Measurements from ENCODE around the gene C3orf33.

Gene C3orf33, protein sequence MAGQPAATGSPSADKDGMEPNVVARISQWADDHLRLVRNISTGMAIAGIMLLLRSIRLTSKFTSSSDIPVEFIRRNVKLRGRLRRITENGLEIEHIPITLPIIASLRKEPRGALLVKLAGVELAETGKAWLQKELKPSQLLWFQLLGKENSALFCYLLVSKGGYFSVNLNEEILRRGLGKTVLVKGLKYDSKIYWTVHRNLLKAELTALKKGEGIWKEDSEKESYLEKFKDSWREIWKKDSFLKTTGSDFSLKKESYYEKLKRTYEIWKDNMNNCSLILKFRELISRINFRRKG

DNA sequence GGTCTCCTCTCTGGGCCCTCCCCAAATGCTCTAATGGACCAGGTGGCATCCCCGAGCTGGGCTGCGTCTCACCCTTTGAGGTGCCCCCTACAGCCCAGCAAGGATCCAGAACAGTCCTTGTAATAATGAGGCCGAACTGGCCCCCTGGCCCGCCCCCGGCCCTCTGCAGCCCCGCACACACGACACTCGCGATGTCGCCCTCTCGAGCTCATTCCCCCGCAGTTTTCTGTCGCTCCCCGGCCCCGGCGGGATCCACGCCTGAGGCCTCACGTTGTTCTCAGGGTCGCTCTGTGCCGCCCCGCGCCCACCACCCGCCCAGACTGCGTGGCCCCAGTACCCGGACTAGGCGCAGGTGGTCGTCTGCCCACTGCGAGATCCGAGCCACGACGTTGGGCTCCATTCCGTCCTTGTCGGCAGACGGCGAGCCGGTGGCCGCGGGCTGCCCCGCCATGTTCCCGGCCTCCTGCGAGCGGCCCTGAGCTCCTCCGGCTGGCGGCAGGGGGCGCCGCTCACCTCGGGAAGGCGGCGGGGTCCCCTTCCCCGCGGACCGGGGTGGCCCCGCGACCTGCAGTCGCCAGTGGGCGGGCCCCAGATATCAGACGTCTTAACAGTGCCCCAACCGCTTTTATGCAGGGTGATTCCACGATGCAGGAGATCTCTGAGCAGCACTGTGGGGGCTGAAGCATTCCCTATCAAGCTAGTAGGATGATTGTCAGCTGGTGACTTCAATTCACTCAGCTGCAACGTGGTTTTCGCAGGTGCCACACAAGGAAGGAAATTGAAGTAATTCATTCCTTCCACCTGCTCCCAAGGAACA is at the start of gene C3orf33:
TSS of gene C3orf33 (minus strand) at position 477 of the 817 bp plus-strand sequence. CDS start at position 451, 26 bp downstream.
- ATAC-seq, result peak; percentile 98
- no peak for TF ChIP-seq ZNF70 (CRISPR knock-in tag; IDR thresholded peaks at IDR 0.05)
- TF ChIP-seq, protein P1, sequence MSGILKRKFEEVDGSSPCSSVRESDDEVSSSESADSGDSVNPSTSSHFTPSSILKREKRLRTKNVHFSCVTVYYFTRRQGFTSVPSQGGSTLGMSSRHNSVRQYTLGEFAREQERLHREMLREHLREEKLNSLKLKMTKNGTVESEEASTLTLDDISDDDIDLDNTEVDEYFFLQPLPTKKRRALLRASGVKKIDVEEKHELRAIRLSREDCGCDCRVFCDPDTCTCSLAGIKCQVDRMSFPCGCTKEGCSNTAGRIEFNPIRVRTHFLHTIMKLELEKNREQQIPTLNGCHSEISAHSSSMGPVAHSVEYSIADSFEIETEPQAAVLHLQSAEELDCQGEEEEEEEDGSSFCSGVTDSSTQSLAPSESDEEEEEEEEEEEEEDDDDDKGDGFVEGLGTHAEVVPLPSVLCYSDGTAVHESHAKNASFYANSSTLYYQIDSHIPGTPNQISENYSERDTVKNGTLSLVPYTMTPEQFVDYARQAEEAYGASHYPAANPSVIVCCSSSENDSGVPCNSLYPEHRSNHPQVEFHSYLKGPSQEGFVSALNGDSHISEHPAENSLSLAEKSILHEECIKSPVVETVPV (CRISPR knock-in tag; IDR thresholded peaks at IDR 0.05), result no peak
- TF ChIP-seq SNAI2 (CRISPR knock-in tag; IDR thresholded peaks at IDR 0.05), result peak; percentile 4; the same call in 1 of the 2 replicates
- TF ChIP-seq, protein P2, sequence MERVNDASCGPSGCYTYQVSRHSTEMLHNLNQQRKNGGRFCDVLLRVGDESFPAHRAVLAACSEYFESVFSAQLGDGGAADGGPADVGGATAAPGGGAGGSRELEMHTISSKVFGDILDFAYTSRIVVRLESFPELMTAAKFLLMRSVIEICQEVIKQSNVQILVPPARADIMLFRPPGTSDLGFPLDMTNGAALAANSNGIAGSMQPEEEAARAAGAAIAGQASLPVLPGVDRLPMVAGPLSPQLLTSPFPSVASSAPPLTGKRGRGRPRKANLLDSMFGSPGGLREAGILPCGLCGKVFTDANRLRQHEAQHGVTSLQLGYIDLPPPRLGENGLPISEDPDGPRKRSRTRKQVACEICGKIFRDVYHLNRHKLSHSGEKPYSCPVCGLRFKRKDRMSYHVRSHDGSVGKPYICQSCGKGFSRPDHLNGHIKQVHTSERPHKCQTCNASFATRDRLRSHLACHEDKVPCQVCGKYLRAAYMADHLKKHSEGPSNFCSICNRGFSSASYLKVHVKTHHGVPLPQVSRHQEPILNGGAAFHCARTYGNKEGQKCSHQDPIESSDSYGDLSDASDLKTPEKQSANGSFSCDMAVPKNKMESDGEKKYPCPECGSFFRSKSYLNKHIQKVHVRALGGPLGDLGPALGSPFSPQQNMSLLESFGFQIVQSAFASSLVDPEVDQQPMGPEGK (CRISPR knock-in tag; IDR thresholded peaks at IDR 0.05; ENCODE audit: borderline replicate concordance), result no peak
- TF ChIP-seq, protein P3, sequence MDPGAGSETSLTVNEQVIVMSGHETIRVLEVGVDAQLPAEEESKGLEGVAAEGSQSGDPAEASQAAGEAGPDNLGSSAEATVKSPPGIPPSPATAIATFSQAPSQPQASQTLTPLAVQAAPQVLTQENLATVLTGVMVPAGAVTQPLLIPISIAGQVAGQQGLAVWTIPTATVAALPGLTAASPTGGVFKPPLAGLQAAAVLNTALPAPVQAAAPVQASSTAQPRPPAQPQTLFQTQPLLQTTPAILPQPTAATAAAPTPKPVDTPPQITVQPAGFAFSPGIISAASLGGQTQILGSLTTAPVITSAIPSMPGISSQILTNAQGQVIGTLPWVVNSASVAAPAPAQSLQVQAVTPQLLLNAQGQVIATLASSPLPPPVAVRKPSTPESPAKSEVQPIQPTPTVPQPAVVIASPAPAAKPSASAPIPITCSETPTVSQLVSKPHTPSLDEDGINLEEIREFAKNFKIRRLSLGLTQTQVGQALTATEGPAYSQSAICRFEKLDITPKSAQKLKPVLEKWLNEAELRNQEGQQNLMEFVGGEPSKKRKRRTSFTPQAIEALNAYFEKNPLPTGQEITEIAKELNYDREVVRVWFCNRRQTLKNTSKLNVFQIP (CRISPR knock-in tag; IDR thresholded peaks at IDR 0.05; ENCODE audit: borderline replicate concordance, low read depth), result no peak
- TF ChIP-seq, protein P4, sequence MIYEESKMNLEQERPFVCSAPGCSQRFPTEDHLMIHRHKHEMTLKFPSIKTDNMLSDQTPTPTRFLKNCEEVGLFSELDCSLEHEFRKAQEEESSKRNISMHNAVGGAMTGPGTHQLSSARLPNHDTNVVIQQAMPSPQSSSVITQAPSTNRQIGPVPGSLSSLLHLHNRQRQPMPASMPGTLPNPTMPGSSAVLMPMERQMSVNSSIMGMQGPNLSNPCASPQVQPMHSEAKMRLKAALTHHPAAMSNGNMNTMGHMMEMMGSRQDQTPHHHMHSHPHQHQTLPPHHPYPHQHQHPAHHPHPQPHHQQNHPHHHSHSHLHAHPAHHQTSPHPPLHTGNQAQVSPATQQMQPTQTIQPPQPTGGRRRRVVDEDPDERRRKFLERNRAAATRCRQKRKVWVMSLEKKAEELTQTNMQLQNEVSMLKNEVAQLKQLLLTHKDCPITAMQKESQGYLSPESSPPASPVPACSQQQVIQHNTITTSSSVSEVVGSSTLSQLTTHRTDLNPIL (CRISPR knock-in tag; IDR thresholded peaks at IDR 0.05; ENCODE audit: low read depth), result no peak
- no peak for TF ChIP-seq TOX (CRISPR knock-in tag; IDR thresholded peaks at IDR 0.05; ENCODE audit: borderline replicate concordance)
- TF ChIP-seq OSR1 (CRISPR knock-in tag; IDR thresholded peaks at IDR 0.05), result no peak
- no peak for TF ChIP-seq ISL1 (CRISPR knock-in tag; IDR thresholded peaks at IDR 0.05)
- no peak for TF ChIP-seq BACH2 (CRISPR knock-in tag; IDR thresholded peaks at IDR 0.05; ENCODE audit: borderline replicate concordance)
- TF ChIP-seq, protein P5, sequence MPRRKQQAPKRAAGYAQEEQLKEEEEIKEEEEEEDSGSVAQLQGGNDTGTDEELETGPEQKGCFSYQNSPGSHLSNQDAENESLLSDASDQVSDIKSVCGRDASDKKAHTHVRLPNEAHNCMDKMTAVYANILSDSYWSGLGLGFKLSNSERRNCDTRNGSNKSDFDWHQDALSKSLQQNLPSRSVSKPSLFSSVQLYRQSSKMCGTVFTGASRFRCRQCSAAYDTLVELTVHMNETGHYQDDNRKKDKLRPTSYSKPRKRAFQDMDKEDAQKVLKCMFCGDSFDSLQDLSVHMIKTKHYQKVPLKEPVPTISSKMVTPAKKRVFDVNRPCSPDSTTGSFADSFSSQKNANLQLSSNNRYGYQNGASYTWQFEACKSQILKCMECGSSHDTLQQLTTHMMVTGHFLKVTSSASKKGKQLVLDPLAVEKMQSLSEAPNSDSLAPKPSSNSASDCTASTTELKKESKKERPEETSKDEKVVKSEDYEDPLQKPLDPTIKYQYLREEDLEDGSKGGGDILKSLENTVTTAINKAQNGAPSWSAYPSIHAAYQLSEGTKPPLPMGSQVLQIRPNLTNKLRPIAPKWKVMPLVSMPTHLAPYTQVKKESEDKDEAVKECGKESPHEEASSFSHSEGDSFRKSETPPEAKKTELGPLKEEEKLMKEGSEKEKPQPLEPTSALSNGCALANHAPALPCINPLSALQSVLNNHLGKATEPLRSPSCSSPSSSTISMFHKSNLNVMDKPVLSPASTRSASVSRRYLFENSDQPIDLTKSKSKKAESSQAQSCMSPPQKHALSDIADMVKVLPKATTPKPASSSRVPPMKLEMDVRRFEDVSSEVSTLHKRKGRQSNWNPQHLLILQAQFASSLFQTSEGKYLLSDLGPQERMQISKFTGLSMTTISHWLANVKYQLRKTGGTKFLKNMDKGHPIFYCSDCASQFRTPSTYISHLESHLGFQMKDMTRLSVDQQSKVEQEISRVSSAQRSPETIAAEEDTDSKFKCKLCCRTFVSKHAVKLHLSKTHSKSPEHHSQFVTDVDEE (CRISPR knock-in tag; IDR thresholded peaks at IDR 0.05), result 0 out of 2 replicates have a peak, but pooled peaks have one; percentile 21
- TF ChIP-seq ZC3H10 (CRISPR knock-in tag; IDR thresholded peaks at IDR 0.05), result no peak
- no peak for TF ChIP-seq TCF4 (CRISPR knock-in tag; IDR thresholded peaks at IDR 0.05; ENCODE audit: borderline replicate concordance)
- TF ChIP-seq ESRRG (CRISPR knock-in tag; IDR thresholded peaks at IDR 0.05), result no peak
- no peak for TF ChIP-seq CSDC2 (CRISPR knock-in tag; IDR thresholded peaks at IDR 0.05)

DNA sequence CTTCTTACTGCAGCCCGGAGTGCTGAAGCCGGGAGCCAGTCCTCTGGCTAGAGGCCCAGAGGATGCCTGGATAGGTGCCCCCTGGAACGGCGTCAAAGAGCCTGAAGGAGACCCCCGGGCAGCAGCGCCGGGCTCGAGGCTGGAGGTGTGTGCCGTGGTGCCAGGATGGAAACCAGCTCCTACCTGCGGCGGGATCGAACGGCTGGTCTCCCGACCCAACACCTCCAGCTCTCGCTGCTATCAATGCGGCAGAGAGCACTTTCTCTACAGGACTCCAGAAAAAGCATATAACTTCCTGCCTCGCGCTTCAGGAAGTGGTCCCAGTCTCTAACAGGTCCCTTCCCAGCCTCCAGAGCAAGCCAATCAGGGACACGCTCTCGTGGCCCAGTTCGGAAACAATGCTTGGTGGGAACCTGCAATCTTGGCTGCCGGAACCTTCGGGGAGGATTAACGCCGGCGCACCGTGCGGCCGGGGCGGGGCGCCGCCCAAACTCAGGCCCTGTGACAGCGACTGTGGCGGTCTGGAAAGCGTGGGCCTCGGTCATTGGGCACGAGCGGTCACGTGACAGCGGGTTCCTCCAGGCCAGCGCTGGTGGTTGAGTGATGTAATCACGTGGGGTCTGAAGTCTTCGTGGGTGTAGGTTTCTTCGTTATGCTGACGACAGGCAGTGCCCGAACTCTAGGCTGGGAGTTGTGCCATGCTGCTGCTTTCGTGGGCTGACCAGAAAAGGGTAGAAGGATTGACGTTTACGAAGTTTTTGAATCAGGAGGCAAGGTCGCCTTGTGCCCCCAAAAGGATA is 48.3 kb upstream of the C3orf33 start, which contains the start of gene SLC33A1:
TSS of gene SLC33A1 (minus strand) at position 287 of the 800 bp plus-strand sequence. CDS start 430 bp downstream, outside the sequence.
- peak; percentile 98 for ATAC-seq
- TF ChIP-seq ZNF565 (CRISPR knock-in tag; conservative IDR thresholded peaks at IDR 0.05; ENCODE audit: low read depth), result 0 out of 2 replicates have a peak, but pooled peaks have one; percentile 57
- no peak for TF ChIP-seq RARB (CRISPR knock-in tag; IDR thresholded peaks at IDR 0.05)
- TF ChIP-seq, protein P1 (CRISPR knock-in tag; IDR thresholded peaks at IDR 0.05), result no peak
- TF ChIP-seq CSDC2 (CRISPR knock-in tag; IDR thresholded peaks at IDR 0.05), result no peak
- TF ChIP-seq ZNF70 (CRISPR knock-in tag; IDR thresholded peaks at IDR 0.05), result 0 out of 2 replicates have a peak, but pooled peaks have one; percentile 9
- no peak for TF ChIP-seq ZNF8 (CRISPR knock-in tag; IDR thresholded peaks at IDR 0.05)
- TF ChIP-seq, protein P5 (CRISPR knock-in tag; IDR thresholded peaks at IDR 0.05), result 0 out of 2 replicates have a peak, but pooled peaks have one; percentile 32
- TF ChIP-seq ESRRG (CRISPR knock-in tag; IDR thresholded peaks at IDR 0.05), result no peak
- TF ChIP-seq ZFP3 (CRISPR knock-in tag; IDR thresholded peaks at IDR 0.05), result peak; percentile 83
- TF ChIP-seq GLIS3 (CRISPR knock-in tag; IDR thresholded peaks at IDR 0.05), result no peak
- TF ChIP-seq ZC3H10 (CRISPR knock-in tag; IDR thresholded peaks at IDR 0.05), result no peak
- TF ChIP-seq ISL1 (CRISPR knock-in tag; IDR thresholded peaks at IDR 0.05), result no peak
- no peak for TF ChIP-seq TOX (CRISPR knock-in tag; IDR thresholded peaks at IDR 0.05; ENCODE audit: borderline replicate concordance)
- TF ChIP-seq ARNTL (CRISPR knock-in tag; IDR thresholded peaks at IDR 0.05; ENCODE audit: borderline replicate concordance, low read depth), result no peak
